Adipocyte (in vitro differentiated cells): ENCODE data around the gene DNAI4.
A peak's percentile ranks its signal among the peaks of the same experiment; 100 is the strongest.
"Not testable (repeated sequence)": the region's sequence is repeated elsewhere in the genome, so short reads cannot be mapped to it uniquely, and the experiment has no call there.

Source experiments
- DNase-seq: peaks from one replicate; pipeline ENCODE4 v3.0.0-alpha.2; 2015; ENCODE audit warnings: low read depth
- H3K27me3 ChIP-seq: replicated peaks from 2 replicates; pipeline ENCODE4 v1.7.0; 2013; ENCODE audit warnings: mild to moderate bottlenecking, low read length, moderate library complexity; ENCODE audit not compliant: control insufficient read depth, insufficient read depth
- H3K36me3 ChIP-seq: 2 replicates; pipeline ENCODE4 v1.7.0; 2013; ENCODE audit warnings: low read length, mild to moderate bottlenecking, moderate library complexity; ENCODE audit not compliant: control insufficient read depth, insufficient read depth, severe bottlenecking
- H3K4me1 ChIP-seq: 2 replicates; pipeline ENCODE4 v1.7.0; 2013; ENCODE audit warnings: mild to moderate bottlenecking, low read length, moderate library complexity; ENCODE audit not compliant: control insufficient read depth, insufficient read depth
- H3K4me3 ChIP-seq: 2 replicates; pipeline ENCODE4 v1.7.0; 2013; ENCODE audit warnings: mild to moderate bottlenecking, low read length, moderate library complexity
- H3K9ac ChIP-seq: 2 replicates; pipeline ENCODE4 v1.7.0; 2013; ENCODE audit warnings: mild to moderate bottlenecking, low read length, moderate library complexity
- H3K9me3 ChIP-seq: 2 replicates; pipeline ENCODE4 v1.7.0; 2013; ENCODE audit warnings: mild to moderate bottlenecking, low read length, moderate library complexity; ENCODE audit not compliant: control insufficient read depth

DNAI4 gene

GRCh38 chr1:66824771-66825170, 99.9 kb downstream of the DNAI4 start:
- no peak overlapping the region for H3K4me3 ChIP-seq
- no peak for DNase-seq
- H3K9ac ChIP-seq = no peak overlapping the region
- no peaks in the 10 kb centered on the region for H3K36me3 ChIP-seq
- H3K27me3 ChIP-seq = no peaks in the 10 kb centered on the region
- no peaks in the 10 kb centered on the region for H3K9me3 ChIP-seq
- no peaks in the 10 kb centered on the region for H3K4me1 ChIP-seq

DNA sequence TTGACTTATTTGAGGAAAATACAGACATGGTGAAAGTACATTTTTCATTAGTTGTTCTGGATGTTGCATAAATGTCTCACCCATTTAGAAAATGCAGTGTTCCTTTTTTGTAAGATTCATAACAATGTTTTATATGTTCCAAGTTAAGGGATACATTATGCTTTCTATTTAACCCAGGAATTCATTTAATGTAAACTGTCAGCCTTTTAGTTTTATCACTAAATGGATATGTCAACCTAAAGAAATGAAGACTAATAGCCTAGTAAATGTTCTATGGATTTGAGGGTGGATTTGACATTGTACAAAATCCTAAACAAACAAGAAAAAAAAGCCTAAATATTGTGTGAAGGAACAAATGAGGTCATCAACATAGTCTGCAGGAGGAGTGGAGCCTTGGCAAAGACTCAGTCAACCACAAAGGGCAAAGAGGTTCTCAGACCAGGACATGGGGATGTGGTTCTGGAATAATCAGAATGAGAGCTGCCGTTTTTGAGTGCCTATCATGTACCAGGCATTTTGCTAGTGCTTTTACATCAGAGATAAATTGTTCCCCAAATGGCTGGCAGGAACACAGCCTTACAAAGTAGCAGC, 114.8 kb downstream of the DNAI4 start:
- peak; percentile 82 for DNase-seq
- H3K9ac ChIP-seq = no peak overlapping the region

DNA sequence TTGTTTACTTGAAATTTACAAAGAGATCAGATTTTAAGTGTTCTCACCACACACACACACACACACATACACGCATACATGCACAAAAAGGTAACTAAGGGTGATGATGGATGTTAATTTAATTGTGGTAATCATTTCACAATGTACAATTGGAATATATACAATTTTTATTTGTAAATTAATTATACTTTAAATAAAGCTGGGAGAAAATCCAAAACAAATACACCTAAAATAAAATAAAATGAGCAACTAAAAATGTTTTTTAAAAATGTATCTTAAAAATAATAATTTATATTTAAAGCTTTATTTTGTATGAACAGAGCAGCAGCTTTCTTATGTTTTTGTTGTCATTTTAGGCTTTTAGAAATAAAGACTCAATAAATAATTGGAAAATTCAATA, 115.4 kb downstream of the DNAI4 start:
- Histone ChIP-seq H3K4me1 (peaks cover 11% of the 10 kb centered on the region), H3K9ac (no peak overlapping the region), H3K27me3 (no peaks in the 10 kb centered on the region), H3K36me3 (no peaks in the 10 kb centered on the region), H3K4me3 (peak overlapping the region; percentile 2), H3K9me3 (no peaks in the 10 kb centered on the region)
- no peak for DNase-seq

More for the DNA sequence above, 114.8 kb downstream of the DNAI4 start:
- peak overlapping the region; percentile 2 for H3K4me3 ChIP-seq
- no peaks in the 10 kb centered on the region for H3K36me3 ChIP-seq
- peaks cover 11% of the 10 kb centered on the region for H3K4me1 ChIP-seq
- H3K27me3 ChIP-seq = no peaks in the 10 kb centered on the region
- no peaks in the 10 kb centered on the region for H3K9me3 ChIP-seq

- H3K9me3 ChIP-seq, H3K4me1 ChIP-seq, H3K36me3 ChIP-seq, H3K27me3 ChIP-seq, DNase-seq, H3K9ac ChIP-seq, H3K4me3 ChIP-seq: not testable (repeated sequence)
These were observed 128.8 kb downstream of the DNAI4 start for GRCh38 chr1:66795839-66796238.

DNA sequence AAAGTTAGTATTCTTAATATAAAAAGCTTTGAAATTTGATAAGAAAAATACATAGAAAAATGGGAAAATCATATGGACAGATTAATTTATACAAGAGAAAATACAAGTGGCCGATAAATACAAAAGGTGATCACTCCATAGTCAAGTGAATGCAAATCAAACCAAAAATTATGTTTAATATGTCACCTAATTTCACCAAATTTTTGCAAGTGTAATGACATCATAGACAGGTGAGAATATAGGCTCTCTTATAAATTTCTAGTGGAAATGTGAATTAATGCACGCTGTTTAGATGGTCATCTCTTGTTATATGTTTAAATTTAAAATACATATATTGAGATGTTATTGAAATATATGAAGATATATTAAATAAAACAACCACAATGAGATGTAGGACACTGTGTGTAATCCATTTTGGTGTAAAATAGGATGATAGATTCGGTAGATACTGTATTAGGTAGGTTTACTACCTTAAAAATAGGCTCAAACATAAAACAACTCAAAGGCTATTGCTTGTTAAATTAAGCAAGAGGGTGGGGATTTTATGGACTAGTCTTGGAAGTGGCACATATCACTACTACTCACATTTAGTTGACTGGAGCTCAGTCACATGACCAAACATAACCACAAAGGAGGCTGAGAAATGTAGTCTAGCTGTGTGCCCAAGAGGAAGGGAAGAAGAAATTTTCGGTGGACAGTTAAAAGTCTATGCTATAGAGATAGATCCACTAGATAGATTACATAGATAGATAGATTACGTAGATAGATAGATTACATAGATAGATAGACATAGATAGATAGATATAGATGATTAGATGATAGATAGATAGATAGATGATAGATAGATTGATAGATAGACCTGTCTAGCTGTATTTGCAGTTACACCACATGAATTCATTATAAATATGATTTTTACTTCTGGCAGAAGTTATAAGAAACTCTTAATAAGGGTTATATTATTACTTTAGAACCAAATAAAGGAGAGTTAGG, 132.7 kb downstream of the DNAI4 start:
- H3K4me3 ChIP-seq = no peak overlapping the region
- no peak overlapping the region for H3K9ac ChIP-seq
- no peaks in the 10 kb centered on the region for H3K27me3 ChIP-seq
- no peaks in the 10 kb centered on the region for H3K4me1 ChIP-seq
- H3K9me3 ChIP-seq = no peaks in the 10 kb centered on the region
- no peak for DNase-seq
- no peaks in the 10 kb centered on the region for H3K36me3 ChIP-seq

DNA sequence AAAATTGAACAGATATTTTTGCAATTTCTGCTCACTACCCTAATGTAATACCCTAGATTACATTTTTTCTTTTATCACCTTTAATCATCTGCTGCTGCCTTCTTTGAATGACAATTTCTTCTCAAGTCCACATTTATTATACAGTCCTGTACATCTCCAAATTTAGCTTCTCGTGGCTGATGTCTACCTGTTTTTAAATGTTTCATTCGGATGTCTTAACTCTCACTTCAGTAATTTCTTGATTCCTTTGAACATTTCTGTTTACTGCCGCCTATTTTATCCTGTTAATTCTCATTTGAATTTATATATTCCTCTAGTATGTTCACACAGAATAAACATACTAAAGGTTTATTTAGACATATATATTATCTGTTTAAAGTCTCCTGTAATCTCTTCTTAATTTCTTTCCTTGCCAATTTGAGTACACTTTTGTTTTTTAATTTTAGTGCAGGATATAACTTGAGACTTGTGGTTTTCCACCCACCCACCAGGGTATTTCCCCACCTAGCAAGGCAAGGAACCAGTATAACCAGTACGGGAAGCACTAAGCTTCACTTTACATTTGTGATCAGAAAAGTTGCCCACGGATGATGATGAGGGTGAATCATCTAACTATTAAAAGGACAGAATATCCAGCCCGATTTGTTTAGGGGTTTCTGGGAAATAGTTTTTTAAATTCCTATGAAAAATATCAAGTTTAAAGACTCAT, 136.3 kb downstream of the DNAI4 start:
- Histone ChIP-seq H3K9ac (no peak overlapping the region), H3K4me3 (no peak overlapping the region), H3K27me3 (no peaks in the 10 kb centered on the region), H3K4me1 (no peaks in the 10 kb centered on the region), H3K36me3 (no peaks in the 10 kb centered on the region), H3K9me3 (no peaks in the 10 kb centered on the region)
- no peak for DNase-seq

- Histone ChIP-seq H3K9me3 (no peaks in the 10 kb centered on the region), H3K9ac (no peak overlapping the region), H3K36me3 (no peaks in the 10 kb centered on the region), H3K4me3 (no peak overlapping the region), H3K4me1 (no peaks in the 10 kb centered on the region), H3K27me3 (no peaks in the 10 kb centered on the region)
- DNase-seq = no peak
These were observed 137.0 kb downstream of the DNAI4 start for GRCh38 chr1:66787641-66788040.

DNA sequence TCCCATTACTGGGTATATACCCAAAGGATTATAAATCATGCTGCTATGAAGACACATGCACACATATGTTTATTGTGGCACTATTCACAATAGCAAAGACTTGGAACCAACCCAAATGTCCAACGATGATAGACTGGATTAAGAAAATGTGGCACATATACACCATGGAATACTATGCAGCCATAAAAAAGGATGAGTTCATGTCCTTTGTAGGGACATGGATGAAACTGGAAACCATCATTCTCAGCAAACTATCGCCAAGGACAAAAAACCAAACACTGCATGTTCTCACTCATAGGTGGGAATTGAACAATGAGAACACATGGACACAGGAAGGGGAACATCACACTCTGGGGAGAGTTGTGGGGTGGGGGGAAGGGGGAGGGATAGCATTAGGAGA, 138.9 kb downstream of the DNAI4 start:
- not testable (repeated sequence) for H3K4me1 ChIP-seq, H3K9ac ChIP-seq, H3K27me3 ChIP-seq, H3K4me3 ChIP-seq, H3K36me3 ChIP-seq, H3K9me3 ChIP-seq, DNase-seq

DNA sequence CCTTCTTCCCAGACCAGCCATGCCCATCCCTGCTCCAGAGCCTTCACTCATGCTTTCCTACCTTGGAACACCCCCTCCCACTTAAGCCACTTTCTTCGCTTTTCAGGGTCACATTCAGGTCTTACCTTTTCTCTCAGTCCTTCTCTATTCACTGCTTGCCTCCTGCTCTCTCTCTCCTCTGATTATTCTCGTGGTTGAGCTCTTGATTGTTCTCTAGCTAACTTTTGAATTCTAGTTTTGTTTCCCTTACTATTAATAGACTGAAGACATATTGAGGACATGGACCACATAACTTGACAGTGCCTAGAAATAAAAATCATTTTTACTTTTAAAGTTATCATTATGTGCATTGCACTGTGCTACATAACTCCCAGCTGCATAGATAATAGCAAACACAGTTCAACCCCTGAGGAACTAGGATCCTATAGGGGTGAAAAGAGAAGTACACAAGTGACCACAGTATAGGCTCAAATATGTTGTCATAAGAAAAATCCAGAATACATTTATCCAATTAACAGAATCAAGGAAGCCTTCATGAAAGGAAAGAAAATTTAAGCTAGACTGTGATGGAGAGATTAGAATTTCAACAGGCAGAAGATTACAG, 145.1 kb downstream of the DNAI4 start:
- Histone ChIP-seq H3K4me1 (peaks cover 5% of the 10 kb centered on the region), H3K4me3 (peak overlapping the region; percentile 75), H3K27me3 (no peaks in the 10 kb centered on the region), H3K9ac (no peak overlapping the region), H3K9me3 (no peaks in the 10 kb centered on the region), H3K36me3 (no peaks in the 10 kb centered on the region)
- DNase-seq = no peak

GRCh38 chr1:66778969-66779368, 145.7 kb downstream of the DNAI4 start:
- no peak for DNase-seq
- no peaks in the 10 kb centered on the region for H3K27me3 ChIP-seq
- no peaks in the 10 kb centered on the region for H3K36me3 ChIP-seq
- peak overlapping the region; percentile 75 for H3K4me3 ChIP-seq
- H3K4me1 ChIP-seq = peaks cover 5% of the 10 kb centered on the region
- no peaks in the 10 kb centered on the region for H3K9me3 ChIP-seq
- H3K9ac ChIP-seq = peak overlapping the region; percentile 57

GRCh38 chr1:66778266-66778665, 146.4 kb downstream of the DNAI4 start:
- H3K4me3 ChIP-seq = peak overlapping the region; percentile 75

More at GRCh38 chr1:66778266-66778665, 146.4 kb downstream of the DNAI4 start:
- Histone ChIP-seq H3K27me3 (no peaks in the 10 kb centered on the region), H3K9ac (peak overlapping the region; percentile 57), H3K36me3 (no peaks in the 10 kb centered on the region), H3K4me1 (peaks cover 5% of the 10 kb centered on the region), H3K9me3 (no peaks in the 10 kb centered on the region)
- DNase-seq = no peak
